ENCODE measurements around the gene EHBP1L1. TPM values are rescaled to one million over a fixed set of nuclear protein-coding genes. Genes with fewer than 3 reads are reported as not detected.
"Not testable (repeated sequence)": the region's sequence is repeated elsewhere in the genome, so short reads cannot be mapped to it uniquely, and the experiment has no call there.

Gene EHBP1L1
- polyA plus RNA-seq, 10 donors = 140 to 326 (median 260) TPM

- peak in 1 of 3 donors; percentile 71 for DNase-seq
Measured at GRCh38 chr11:65559535-65559934, 16.3 kb upstream of the EHBP1L1 start.

GRCh38 chr11:65559951-65560537, 15.8 kb upstream of the EHBP1L1 start:
- peak in 1 of 3 donors; percentile 69 for DNase-seq

- peak in 1 of 3 donors; percentile 85 for DNase-seq
Measured at GRCh38 chr11:65560555-65561418, 15.1 kb upstream of the EHBP1L1 start.

GRCh38 chr11:65562020-65562419, 13.8 kb upstream of the EHBP1L1 start:
- no peak for DNase-seq

GRCh38 chr11:65562788-65563187, 13.1 kb upstream of the EHBP1L1 start:
- no peak for DNase-seq

GRCh38 chr11:65563601-65564000, 12.3 kb upstream of the EHBP1L1 start:
- no peak for DNase-seq

- not testable (repeated sequence) for DNase-seq
Measured at GRCh38 chr11:65564879-65565559, 10.8 kb upstream of the EHBP1L1 start.

- DNase-seq = no peak
Measured at GRCh38 chr11:65565624-65566453, 10.0 kb upstream of the EHBP1L1 start.

- DNase-seq = no peak
Measured at GRCh38 chr11:65569164-65569972, 6.5 kb upstream of the EHBP1L1 start.

- peak; percentile 98 to 99 (median 98) for DNase-seq
Measured at GRCh38 chr11:65569973-65570918, 5.6 kb upstream of the EHBP1L1 start, which contains the start of gene ZNRD2. Gene ZNRD2 (plus strand): TSS chr11:65570477. CDS start chr11:65570492, 15 bp downstream.

- no peak for DNase-seq
Measured at GRCh38 chr11:65571420-65571819, 4.4 kb upstream of the EHBP1L1 start.

- peak in 1 of 3 donors; percentile 81 for DNase-seq
Measured at GRCh38 chr11:65571940-65572339, 3.9 kb upstream of the EHBP1L1 start.

- DNase-seq = peak; percentile 89 to 96 (median 94)
Measured at GRCh38 chr11:65572356-65573051, 3.3 kb upstream of the EHBP1L1 start, which contains the start of gene FAM89B. Gene FAM89B (plus strand): TSS chr11:65572538. CDS start chr11:65572670, 132 bp downstream.

- no peak for DNase-seq
Measured at GRCh38 chr11:65573391-65574079, 2.3 kb upstream of the EHBP1L1 start.

- peak; percentile 93 to 98 (median 94) for DNase-seq
Measured at GRCh38 chr11:65574109-65574810, 1.6 kb upstream of the EHBP1L1 start.

GRCh38 chr11:65574811-65575567, 864 bp upstream of the EHBP1L1 start:
- DNase-seq = no peak

All from muscle of back (tissue), 11 donors.